ENCODE results near the gene RAB42. TPM values are rescaled to one million over a fixed set of nuclear protein-coding genes. Genes with fewer than 3 reads are reported as not detected.

The RAB42 gene
- total and polyA plus RNA-seq, 9 of the 15 experiments (the other 6 are each of a cell fraction or from before 2014, with no cell fraction given): 0.07 to 0.14 (median 0.12) TPM; not detected in 6

- TF ChIP-seq UBTF (IDR thresholded peaks at IDR 0.05; ENCODE audit: borderline replicate concordance in 1 of 2, low read depth in 2 of 2, low read length in 2 of 2): no peak
- peak; percentile 16 for TF ChIP-seq POLR2B (IDR thresholded peaks at IDR 0.05; ENCODE audit: low read depth, partially characterized antibody)
- TF ChIP-seq TAF15 (IDR thresholded peaks at IDR 0.05; ENCODE audit: low read depth, low read length): no peak
Observed at GRCh38 chr1:28578696-28579218, 13.3 kb upstream of the RAB42 start (continued).

DNA sequence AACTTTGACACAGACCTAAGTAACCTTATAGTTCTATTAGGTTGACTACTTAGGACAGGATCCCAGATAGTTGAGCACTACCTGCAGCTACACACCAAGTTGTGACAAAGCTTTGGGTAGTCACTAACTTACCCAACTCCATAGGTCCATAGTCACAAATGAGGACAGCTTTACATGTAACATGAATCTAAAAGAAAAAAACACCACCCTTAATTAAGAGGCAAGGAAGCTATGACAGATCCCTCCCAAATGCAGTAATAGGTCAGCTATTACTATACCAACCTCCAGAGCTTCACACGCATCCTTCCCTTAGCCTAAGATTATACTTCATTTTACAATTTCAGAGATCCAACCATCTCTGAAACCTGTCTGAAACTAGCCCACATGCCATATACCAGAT lies 12.7 kb upstream of the RAB42 start:
- H3K36me3 ChIP-seq (ENCODE audit: control insufficient read depth, insufficient read depth, low read length): peaks cover 55% of the 10 kb centered on the region
- no peaks in the 10 kb centered on the region for H3K9me3 ChIP-seq (replicated peaks; ENCODE audit: control insufficient read depth, insufficient read depth, low read depth, low read length)
- BruUV-seq (replicated peaks): no TSS peak
- H3K27me3 ChIP-seq (ENCODE audit: control insufficient read depth in 2 of 2, insufficient read depth in 2 of 2, low read length in 2 of 2): no peaks in the 10 kb centered on the region
- TF ChIP-seq THRB (CRISPR knock-in tag; conservative IDR thresholded peaks at IDR 0.05): 0 out of 2 replicates have a peak, but pooled peaks have one; percentile 25
- no peak for TF ChIP-seq XRCC4 (IDR thresholded peaks at IDR 0.05; ENCODE audit: extremely low read depth, insufficient read depth, insufficient read length)
- peak; percentile 6; the same call in 1 of the 2 replicates for TF ChIP-seq POLR2A (conservative IDR thresholded peaks at IDR 0.05)
- no peak for TF ChIP-seq KDM4B (IDR thresholded peaks at IDR 0.05; ENCODE audit: borderline replicate concordance in 2 of 2, low read depth in 1 of 2)
- peak; percentile 29; the same call in 1 of the 2 replicates for TF ChIP-seq ELF4 (CRISPR knock-in tag; IDR thresholded peaks at IDR 0.05)
- TF ChIP-seq SIN3A (IDR thresholded peaks at IDR 0.05; ENCODE audit: borderline replicate concordance in 2 of 2, control insufficient read depth in 1 of 2, low read depth in 2 of 2, low read length in 2 of 2): peak in 1 of 2 experiments; percentile 46; a peak in 1 of 4 replicates
- TF ChIP-seq PHF20 (IDR thresholded peaks at IDR 0.05; ENCODE audit: partially characterized antibody): no peak
- peak; percentile 34; the same call in 1 of the 2 replicates for TF ChIP-seq POLR2AphosphoS2 (IDR thresholded peaks at IDR 0.05; ENCODE audit: low read length)
- peak overlapping the region; percentile 81; the same call in 1 of the 2 replicates for H3K4me3 ChIP-seq
- H3K4me2 ChIP-seq (ENCODE audit: insufficient read depth, low read length): peak overlapping the region; percentile 97
- peak overlapping the region; percentile 83 to 97 for H3K9ac ChIP-seq (ENCODE audit: insufficient read depth in 1 of 2, low read depth in 2 of 2, low read length in 2 of 2)
- intact Hi-C loops (cut with micrococcal nuclease) (no loop called here), in situ Hi-C loops (cut with MboI) (no loop called here)
- H3K27ac ChIP-seq (ENCODE audit: extremely low read depth, low read depth, low read length): peak overlapping the region; percentile 77
- peaks cover 42% of the 10 kb centered on the region for H3K79me2 ChIP-seq (ENCODE audit: control insufficient read depth, insufficient read depth, low read length)
- peaks cover 18 to 24% of the 10 kb centered on the region in 2 experiments; a peak in 4 of 5 replicates for H3K4me1 ChIP-seq (replicated peaks in 1 of 2; ENCODE audit: control insufficient read depth in 2 of 2, insufficient read depth in 2 of 2, low read length in 2 of 2)
- WGBS (ENCODE audit: insufficient coverage, low coverage, missing lambda C conversion rate): 64% methylated on average over 1 of the region's 1 CpG
- ATAC-seq (no peak), DNase-seq (ENCODE audit: extremely low read depth in 1 of 4, low spot score in 3 of 4) (peak in 1 of 4 experiments; percentile 13), FAIRE-seq (no peak)
- ChIA-PET POLR2A (interaction anchor here (0.6 to 7.5 kb wide), 23 partner anchors 9 to 1054 kb away, joined by 3 to 201 read pairs (median 6); partner anchors contain the start of genes PHACTR4, RCC1, RNU11 and TRNAU1AP), CTCF (ENCODE audit: low intra/inter-chr PET ratio) (no interaction called here)
- peaks cover 33% of the 10 kb centered on the region for H4K20me1 ChIP-seq (replicated peaks; ENCODE audit: control insufficient read depth, insufficient read depth, low read length)
- H3K9me1 ChIP-seq (ENCODE audit: control insufficient read depth, insufficient read depth, low read length): peaks cover 11% of the 10 kb centered on the region
- H2AFZ ChIP-seq (ENCODE audit: low read depth, low read length): no peak overlapping the region
